Activated T-cell treated with anti-CD3 and anti-CD28 coated beads, Interleukin-2, amount 50 U/mL, for 72 hours (primary cell): Measurements from ENCODE around the gene PHLDB2. TPM values are rescaled to one million over a fixed set of nuclear protein-coding genes. Genes with fewer than 3 reads are reported as not detected.

Experiments used
- ATAC-seq, 2 donors: fragments of 150-1000 bp; cut with Tn5 transposase; replicated peaks in 1 of 2; 2 replicates each; pipeline ENCODE4 v1.10.0; 2021; ENCODE audit warnings: moderate library complexity in 2 of 2, mild to moderate bottlenecking in 1 of 2
- DNase-seq, 2 donors: peaks; one replicate each; pipeline ENCODE4 v3.0.0; 2021 to 2022; ENCODE audit warnings: mixed read lengths in 1 of 2
- H3K27ac Mint-ChIP-seq: one replicate; pipeline ENCODE4 v1.8.0; 2022; ENCODE audit warnings: mild to moderate bottlenecking, moderate library complexity, mixed read lengths
- H3K27me3 Mint-ChIP-seq: one replicate; pipeline ENCODE4 v1.8.0; 2022; ENCODE audit warnings: low read depth, mixed read lengths
- H3K36me3 Mint-ChIP-seq, 2 donors: one replicate each; pipeline ENCODE4 v1.8.0; 2022; ENCODE audit warnings: mixed read lengths in 2 of 2, mild to moderate bottlenecking in 1 of 2; ENCODE audit not compliant: insufficient read depth in 2 of 2
- H3K4me1 Mint-ChIP-seq: one replicate; pipeline ENCODE4 v1.8.0; 2022; ENCODE audit warnings: low read depth, mixed read lengths
- H3K4me3 Mint-ChIP-seq, 2 donors: one replicate each; pipeline ENCODE4 v1.8.0; 2022; ENCODE audit warnings: mild to moderate bottlenecking in 2 of 2, mixed read lengths in 2 of 2, moderate library complexity in 2 of 2
- H3K9me3 Mint-ChIP-seq, 2 donors: one replicate each; pipeline ENCODE4 v1.8.0; 2022; ENCODE audit warnings: mixed read lengths in 2 of 2
- total RNA-seq, 2 donors: library from RNA; stranded (reverse); gene quantifications; one replicate each; pipeline ENCODE4 v1.2.3, GENCODE V29; 2022

Gene PHLDB2
- total RNA-seq, 2 donors from 2014 or later = 1.1 to 2.5 TPM

- Mint-ChIP-seq H3K9me3 (no peaks in the 10 kb centered on the region), H3K36me3 (no peaks in the 10 kb centered on the region), H3K4me3 (peak overlapping the region in 1 of 2 donors; percentile 67), H3K27me3 (no peaks in the 10 kb centered on the region), H3K4me1 (peaks cover 18% of the 10 kb centered on the region), H3K27ac (no peak overlapping the region)
- ATAC-seq = peak; percentile 74 to 85
- peak; percentile 84 to 85 for DNase-seq
These were observed 108.7 kb downstream of the PHLDB2 start for GRCh38 chr3:111967651-111968274.

GRCh38 chr3:111968319-111969054 is 109.4 kb downstream of the PHLDB2 start:
- Mint-ChIP-seq H3K4me3 (no peak overlapping the region), H3K4me1 (peaks cover 18% of the 10 kb centered on the region), H3K27me3 (no peaks in the 10 kb centered on the region), H3K27ac (no peak overlapping the region), H3K9me3 (no peaks in the 10 kb centered on the region), H3K36me3 (no peaks in the 10 kb centered on the region)
- ATAC-seq (no peak), DNase-seq (no peak)

GRCh38 chr3:111970376-111970775 is 111.3 kb downstream of the PHLDB2 start:
- peaks cover 18% of the 10 kb centered on the region for H3K4me1 Mint-ChIP-seq
- DNase-seq = no peak
- H3K4me3 Mint-ChIP-seq = no peak overlapping the region
- no peak overlapping the region for H3K27ac Mint-ChIP-seq
- no peaks in the 10 kb centered on the region for H3K36me3 Mint-ChIP-seq
- ATAC-seq = no peak
- H3K27me3 Mint-ChIP-seq = no peaks in the 10 kb centered on the region
- no peaks in the 10 kb centered on the region for H3K9me3 Mint-ChIP-seq

GRCh38 chr3:111971533-111972130 is 112.6 kb downstream of the PHLDB2 start:
- Mint-ChIP-seq H3K4me3 (no peak overlapping the region), H3K27ac (no peak overlapping the region), H3K36me3 (no peaks in the 10 kb centered on the region), H3K27me3 (peaks cover 4% of the 10 kb centered on the region), H3K4me1 (peaks cover 10% of the 10 kb centered on the region), H3K9me3 (no peaks in the 10 kb centered on the region)
- ATAC-seq (no peak), DNase-seq (no peak)

GRCh38 chr3:111972891-111973290 is 113.8 kb downstream of the PHLDB2 start:
- Mint-ChIP-seq H3K27ac (no peak overlapping the region), H3K4me1 (no peaks in the 10 kb centered on the region), H3K36me3 (no peaks in the 10 kb centered on the region), H3K4me3 (no peak overlapping the region), H3K9me3 (no peaks in the 10 kb centered on the region), H3K27me3 (peaks cover 8% of the 10 kb centered on the region)
- ATAC-seq (no peak), DNase-seq (no peak)

- ATAC-seq (no peak), DNase-seq (no peak)
- H3K27me3 Mint-ChIP-seq = peaks cover 8% of the 10 kb centered on the region
- H3K27ac Mint-ChIP-seq = no peak overlapping the region
- peaks cover 15% of the 10 kb centered on the region for H3K4me1 Mint-ChIP-seq
- H3K4me3 Mint-ChIP-seq = no peak overlapping the region
- H3K9me3 Mint-ChIP-seq = no peaks in the 10 kb centered on the region
- H3K36me3 Mint-ChIP-seq = peaks cover 1 to 2% of the 10 kb centered on the region in 2 donors
These were observed 116.1 kb downstream of the PHLDB2 start for GRCh38 chr3:111975131-111975530.

- H3K27me3 Mint-ChIP-seq = peaks cover 8% of the 10 kb centered on the region
- no peak overlapping the region for H3K4me3 Mint-ChIP-seq
- peaks cover 1 to 2% of the 10 kb centered on the region in 2 donors for H3K36me3 Mint-ChIP-seq
- no peak overlapping the region for H3K27ac Mint-ChIP-seq
- peaks cover 26% of the 10 kb centered on the region for H3K4me1 Mint-ChIP-seq
- ATAC-seq (no peak), DNase-seq (no peak)
- H3K9me3 Mint-ChIP-seq = no peaks in the 10 kb centered on the region
These were observed 117.2 kb downstream of the PHLDB2 start for GRCh38 chr3:111976254-111976653.

GRCh38 chr3:111978583-111979433 is 119.7 kb downstream of the PHLDB2 start, which contains the start of gene ABHD10:
Gene ABHD10 (plus strand): TSS chr3:111979026. CDS start chr3:111979062, 36 bp downstream.
- DNase-seq (peak; percentile 96 to 97), ATAC-seq (peak; percentile 97)
- Mint-ChIP-seq H3K27ac (peak within 1 kb of the TSS; percentile 97), H3K27me3 (peaks cover 8% of the 10 kb centered on the region), H3K4me1 (peaks cover 49% of the 10 kb centered on the region), H3K9me3 (no peaks in the 10 kb centered on the region), H3K4me3 (peak within 1 kb of the TSS; percentile 91 to 95), H3K36me3 (peaks cover 2 to 4% of the 10 kb centered on the region in 2 donors)

GRCh38 chr3:111979434-111980038 is 120.5 kb downstream of the PHLDB2 start:
- ATAC-seq (peak in 1 of 2 donors; percentile 14), DNase-seq (no peak)
- H3K9me3 Mint-ChIP-seq = no peaks in the 10 kb centered on the region
- peaks cover 57% of the 10 kb centered on the region for H3K4me1 Mint-ChIP-seq
- peaks cover 2 to 4% of the 10 kb centered on the region in 2 donors for H3K36me3 Mint-ChIP-seq
- peaks cover 8% of the 10 kb centered on the region for H3K27me3 Mint-ChIP-seq
- H3K4me3 Mint-ChIP-seq = peak overlapping the region; percentile 91 to 95
- H3K27ac Mint-ChIP-seq = peak overlapping the region; percentile 97

- Mint-ChIP-seq H3K27ac (peak overlapping the region; percentile 97), H3K4me1 (peaks cover 70% of the 10 kb centered on the region), H3K27me3 (peaks cover 8% of the 10 kb centered on the region), H3K36me3 (peaks cover 3 to 6% of the 10 kb centered on the region in 2 donors), H3K9me3 (no peaks in the 10 kb centered on the region), H3K4me3 (peak overlapping the region; percentile 91 to 95)
- DNase-seq (peak; percentile 16 to 29), ATAC-seq (no peak)
These were observed 121.8 kb downstream of the PHLDB2 start for GRCh38 chr3:111980716-111981456.

GRCh38 chr3:111981457-111981763 is 122.3 kb downstream of the PHLDB2 start:
- Mint-ChIP-seq H3K4me1 (peaks cover 72% of the 10 kb centered on the region), H3K27me3 (peaks cover 6% of the 10 kb centered on the region), H3K9me3 (no peaks in the 10 kb centered on the region), H3K36me3 (peaks cover 3 to 6% of the 10 kb centered on the region in 2 donors), H3K27ac (no peak overlapping the region), H3K4me3 (peak overlapping the region; percentile 91 to 95)
- ATAC-seq (no peak), DNase-seq (no peak)
